Activated T-cell treated with anti-CD3 and anti-CD28 coated beads for 4 hours (primary cell): ENCODE results near the gene CD96.
A peak's percentile ranks its signal among the peaks of the same experiment; 100 is the strongest.
"Not testable (repeated sequence)": the region's sequence is repeated elsewhere in the genome, so short reads cannot be mapped to it uniquely, and the experiment has no call there.

ENCODE experiments used
- DNase-seq: peaks from one replicate; pipeline ENCODE4 v3.0.0-alpha.2; 2020

The CD96 gene, protein sequence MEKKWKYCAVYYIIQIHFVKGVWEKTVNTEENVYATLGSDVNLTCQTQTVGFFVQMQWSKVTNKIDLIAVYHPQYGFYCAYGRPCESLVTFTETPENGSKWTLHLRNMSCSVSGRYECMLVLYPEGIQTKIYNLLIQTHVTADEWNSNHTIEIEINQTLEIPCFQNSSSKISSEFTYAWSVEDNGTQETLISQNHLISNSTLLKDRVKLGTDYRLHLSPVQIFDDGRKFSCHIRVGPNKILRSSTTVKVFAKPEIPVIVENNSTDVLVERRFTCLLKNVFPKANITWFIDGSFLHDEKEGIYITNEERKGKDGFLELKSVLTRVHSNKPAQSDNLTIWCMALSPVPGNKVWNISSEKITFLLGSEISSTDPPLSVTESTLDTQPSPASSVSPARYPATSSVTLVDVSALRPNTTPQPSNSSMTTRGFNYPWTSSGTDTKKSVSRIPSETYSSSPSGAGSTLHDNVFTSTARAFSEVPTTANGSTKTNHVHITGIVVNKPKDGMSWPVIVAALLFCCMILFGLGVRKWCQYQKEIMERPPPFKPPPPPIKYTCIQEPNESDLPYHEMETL

DNA sequence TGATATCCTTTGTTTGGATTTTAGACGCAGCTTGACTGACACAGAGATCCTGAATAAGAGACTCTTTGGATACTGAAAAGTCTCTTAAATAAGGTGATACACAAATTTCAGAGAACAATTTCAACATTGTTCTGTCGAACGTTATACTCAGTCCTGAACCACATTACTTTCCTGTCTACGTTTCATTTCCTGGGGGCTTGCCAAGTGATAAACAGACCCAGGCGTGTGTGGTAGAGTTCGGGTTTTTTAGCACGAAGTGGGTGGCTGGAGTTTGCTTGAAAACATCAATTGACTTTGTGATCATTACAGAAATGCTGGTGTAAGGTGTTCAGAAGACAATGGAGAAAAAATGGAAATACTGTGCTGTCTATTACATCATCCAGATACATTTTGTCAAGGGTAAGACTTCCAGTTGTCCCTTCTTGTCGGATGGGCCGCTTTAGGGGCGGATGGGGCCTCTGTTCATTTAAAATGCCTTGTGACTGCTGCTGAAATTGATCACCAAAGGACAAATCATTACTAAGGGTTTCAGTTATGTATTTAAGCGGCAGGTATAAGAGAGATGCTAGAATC lies at the start of gene CD96:
Gene CD96 (plus strand): TSS at position 287 of the 573 bp plus-strand sequence. CDS start 52 bp downstream, at position 339.
- DNase-seq = peak; percentile 59

DNA sequence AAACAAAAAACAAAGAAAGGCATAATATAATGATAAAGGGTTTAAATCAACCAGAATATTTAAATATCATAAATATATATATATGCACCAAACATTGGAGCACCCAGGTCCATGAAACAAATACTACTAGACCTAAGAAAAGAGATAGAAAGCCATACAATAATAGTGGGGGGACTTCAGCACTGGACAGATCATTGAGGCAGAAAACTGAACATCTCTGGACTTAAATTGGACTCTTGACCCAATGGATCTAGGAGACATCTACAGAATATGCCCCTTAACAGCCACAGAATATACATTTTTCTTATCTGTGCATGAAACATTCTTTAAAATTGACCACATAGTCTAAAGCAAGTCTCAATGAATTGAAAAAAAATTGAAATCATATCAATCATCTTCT lies 48.7 kb upstream of the CD96 start:
- DNase-seq = no peak

DNA sequence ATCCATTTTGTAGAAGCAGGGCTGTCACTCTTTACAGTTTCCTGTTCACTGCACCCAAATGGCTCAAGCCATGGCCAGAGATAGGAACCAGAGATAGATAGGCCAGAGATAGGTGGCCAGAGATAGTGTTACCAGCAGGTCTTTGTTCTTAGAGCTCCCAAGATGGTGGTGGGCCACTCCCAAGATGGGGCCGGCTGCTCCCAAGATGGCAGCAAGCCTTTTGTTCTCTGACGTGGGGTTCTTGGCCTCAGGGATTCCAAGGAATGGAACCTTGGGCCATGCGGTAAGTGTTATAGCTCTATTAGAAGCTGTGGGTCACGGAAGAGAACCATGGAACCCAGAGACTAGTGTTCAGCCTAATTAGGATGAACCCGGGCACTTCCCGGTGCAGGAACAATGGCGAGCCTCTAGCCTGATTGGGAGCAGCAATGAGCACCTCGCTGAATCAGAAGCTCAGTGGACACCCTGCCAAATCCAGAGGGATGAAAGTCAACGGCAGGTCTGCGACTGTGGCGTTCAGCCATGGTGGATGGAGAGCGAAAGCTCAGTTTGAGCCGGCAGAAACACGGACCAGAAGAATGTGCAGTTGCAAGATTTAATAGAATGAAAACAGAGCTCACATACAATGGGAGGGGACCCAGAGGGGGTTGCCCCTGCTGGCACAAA lies 45.0 kb upstream of the CD96 start:
- DNase-seq = no peak

DNA sequence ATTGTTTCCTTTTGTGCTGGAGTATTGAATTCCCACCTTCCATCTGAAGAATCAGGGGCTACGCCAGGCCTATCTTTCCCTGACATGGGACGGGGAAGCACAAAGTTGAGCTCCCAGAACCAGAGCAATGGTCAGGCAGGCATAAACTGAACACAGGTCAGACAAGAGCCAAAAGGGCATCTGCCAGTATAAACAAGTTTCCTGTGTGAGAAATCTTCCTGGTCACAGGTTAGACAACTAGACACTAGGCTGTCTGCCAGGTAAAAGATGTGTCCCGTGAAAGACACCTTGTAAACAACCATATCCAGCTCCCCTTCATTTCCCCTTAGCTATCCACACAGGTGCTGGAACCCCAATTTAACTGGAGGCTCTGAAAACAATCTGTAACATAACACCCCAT lies 44.0 kb upstream of the CD96 start:
- DNase-seq = no peak

DNA sequence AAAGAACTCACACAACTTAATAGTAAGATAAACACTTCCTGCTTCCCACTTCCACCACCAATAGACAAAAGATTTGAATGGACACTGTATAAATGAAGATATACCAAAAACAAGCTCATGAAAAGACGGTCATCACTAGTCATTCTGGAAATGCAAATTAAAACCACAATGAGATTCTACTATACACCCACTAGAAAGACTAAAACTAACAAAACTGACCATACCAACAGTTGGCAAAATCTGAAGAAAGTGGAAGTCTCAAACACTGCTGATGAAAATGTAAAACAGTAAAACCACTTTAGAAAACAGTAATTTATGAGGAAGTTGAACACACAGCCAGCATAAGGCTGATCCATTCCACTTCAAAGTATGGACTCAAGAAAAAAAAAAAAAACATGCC lies 35.6 kb upstream of the CD96 start:
- DNase-seq = no peak

DNA sequence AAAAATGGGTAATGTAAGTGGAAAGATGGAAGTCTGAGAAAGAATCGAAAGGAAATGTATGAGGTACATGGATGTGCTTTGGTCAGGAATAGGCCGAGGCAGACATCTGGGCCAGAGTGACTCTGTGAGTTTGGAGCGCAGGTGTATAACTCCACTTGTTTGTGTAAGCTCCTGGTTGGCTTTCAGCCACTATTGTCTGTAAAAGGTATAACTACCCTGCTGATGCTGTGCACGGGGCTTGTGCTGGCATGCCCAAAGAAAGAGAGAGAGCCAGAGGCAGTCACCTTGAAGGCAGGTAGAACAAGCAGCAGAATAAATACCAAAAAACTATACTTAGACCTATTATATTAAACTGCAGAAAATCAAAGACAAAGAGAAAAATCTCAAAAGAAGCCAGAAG lies 32.7 kb upstream of the CD96 start:
- DNase-seq = no peak

DNA sequence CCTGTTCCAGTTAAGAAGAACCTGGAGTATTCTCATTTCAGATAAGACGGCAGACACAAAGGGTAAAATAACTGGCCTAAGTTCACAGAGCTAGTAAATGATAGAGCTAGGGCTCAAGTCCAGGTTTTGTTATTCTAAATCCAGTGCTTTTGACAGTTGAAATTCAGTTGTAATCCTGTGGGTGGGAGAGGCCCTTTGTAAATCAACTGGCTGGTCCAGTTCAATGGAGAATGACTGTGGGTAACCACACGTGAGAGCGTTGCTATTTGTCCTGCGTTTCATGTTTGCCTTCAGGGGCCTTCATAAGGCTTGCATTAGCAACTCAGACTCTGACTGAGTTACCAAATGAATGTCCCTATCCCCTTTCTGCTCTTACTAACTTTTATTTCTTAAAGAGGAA lies 24.2 kb upstream of the CD96 start:
- DNase-seq = no peak

DNA sequence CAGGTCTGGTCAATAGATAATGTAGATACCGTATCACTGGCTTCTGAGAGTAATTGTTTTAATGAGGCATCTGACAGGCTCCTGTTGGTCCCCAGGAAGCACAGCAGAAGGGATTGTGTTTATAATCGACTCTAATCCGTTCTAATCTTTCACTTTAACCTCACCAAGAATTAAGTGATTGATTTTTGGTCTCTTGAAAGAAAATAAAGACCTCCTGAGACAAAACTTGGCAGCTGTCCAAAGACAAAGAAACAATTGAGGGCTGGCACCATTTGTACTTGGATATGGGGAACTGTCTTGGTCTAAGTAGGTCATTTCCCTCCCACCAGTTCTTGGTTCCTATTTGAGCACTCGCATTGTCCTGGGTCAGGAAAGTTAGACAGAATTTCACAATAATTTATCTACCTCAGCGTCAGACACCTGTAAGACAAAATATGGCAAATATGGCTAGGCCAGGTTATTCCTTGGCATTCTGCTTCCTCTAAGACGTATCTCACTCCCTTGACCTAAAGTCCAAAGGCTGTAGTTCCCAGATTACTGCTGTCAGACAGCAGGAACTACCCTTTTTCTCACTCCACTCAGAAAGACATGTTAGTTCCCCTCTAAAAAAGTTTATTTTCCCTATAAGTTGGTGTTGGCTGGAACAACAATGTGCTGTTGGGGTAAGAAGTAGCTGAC lies 22.7 kb upstream of the CD96 start:
- no peak for DNase-seq

DNA sequence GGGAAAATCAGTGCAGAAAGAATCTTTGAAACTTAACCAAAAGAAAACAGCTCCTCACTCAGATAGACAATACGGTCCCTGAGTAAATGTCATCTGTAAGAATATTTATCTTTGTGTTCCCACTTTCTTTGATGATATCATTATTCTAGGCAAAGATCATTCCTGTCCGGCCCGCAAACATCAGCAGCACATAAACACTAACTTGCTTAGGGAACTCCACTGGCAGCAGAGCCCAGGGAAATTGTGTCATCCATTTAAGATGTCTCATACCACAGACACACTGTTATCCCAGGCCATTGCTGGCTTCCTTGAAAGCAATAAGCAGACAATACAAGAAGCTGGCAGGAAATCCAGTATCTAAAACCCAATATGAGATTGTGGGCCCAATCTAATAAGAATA lies 20.1 kb upstream of the CD96 start:
- DNase-seq = no peak

DNA sequence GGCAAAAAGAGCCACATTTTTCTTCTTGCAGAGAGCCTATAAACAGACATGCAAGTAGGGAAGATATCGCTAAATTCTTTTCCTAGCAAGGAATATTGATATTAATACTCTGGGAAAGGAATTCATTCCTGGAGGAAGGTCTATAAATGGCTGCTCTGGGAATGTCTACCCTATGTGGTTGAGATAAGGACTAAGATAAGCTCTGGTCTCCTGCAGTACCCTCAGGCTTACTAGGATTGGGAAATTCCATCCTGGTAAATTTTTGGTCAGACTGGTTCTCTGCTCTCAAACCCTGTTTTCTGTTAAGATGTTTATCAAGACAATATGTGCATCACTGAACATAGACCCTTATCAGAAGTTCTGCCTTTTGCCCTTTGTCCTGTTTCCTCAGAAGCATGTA lies 17.5 kb upstream of the CD96 start:
- not testable (repeated sequence) for DNase-seq

DNA sequence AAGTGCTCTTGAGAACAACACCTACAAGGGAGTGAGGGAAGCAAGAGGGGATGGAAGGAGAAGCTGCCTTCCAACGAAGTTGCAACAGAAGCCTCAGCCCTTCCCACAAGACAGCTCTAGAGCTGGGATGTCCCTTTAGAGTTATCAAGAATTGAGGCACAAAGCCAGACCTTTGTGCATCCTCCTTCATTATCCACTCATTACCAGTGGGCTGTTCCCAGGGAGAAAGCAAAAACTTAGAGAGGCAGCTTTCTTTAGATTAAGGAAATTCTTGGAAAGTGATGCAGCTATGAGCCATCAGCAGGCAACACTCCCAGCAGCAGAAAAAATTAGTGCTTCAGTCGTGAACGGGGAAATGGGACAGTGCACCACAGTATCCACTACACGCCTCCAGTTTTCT lies 10.6 kb upstream of the CD96 start:
- no peak for DNase-seq

DNA sequence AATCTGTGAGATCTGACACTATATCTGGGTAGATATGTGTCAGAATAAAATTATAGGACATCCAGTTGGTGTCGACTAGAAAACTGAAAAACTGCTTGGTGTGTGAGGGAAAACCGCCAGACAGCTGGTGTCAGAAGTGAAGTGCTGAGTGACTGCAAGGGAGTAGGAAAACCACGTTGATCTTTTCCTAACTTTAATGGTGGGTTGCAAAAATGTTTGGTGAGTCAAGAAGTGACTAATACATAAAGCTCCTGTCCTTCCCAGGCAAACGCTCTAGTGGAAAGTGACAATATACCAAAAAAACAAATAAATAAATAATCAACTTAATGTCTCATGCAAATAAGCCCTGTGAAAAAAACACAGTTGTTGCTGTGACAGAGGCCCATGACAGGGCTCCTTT lies 7.3 kb upstream of the CD96 start:
- no peak for DNase-seq

DNA sequence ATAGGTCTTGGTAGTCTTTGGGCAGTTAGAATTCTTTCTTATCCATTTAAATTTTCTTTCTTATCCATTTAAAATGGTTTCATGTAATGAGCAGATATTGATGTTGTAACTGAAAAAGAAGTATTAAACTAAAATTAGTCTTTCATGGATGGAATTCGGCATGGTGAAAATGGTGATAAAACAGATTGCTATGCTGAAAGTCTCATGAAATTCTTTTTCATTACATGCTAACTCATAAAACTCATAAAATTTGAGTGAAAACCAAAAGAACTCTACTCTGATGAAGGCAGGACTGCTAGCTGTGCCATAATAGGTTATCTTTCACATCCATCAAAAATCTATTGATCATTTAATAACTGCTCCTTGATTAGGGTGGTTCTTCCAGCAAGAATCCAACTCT lies 3.9 kb upstream of the CD96 start:
- no peak for DNase-seq

DNA sequence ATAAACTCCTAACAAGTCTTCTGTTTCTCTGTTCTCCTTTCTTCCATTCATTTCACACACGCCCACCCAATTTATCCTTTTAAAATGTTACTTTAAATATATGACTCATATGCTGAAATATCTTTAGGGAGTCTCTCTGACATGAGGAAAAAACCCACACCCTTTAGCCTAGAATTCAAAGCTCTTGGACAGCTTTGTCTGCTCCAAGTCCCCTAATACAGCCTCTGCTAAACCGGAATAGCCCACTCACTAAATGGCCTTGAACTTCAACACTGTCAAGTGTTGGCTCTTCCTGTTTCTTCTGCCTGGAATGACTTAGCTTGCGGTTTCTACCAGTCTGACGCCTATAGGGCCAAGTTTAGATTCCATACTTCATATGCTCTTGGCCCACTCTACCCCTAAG lies 3.3 kb upstream of the CD96 start:
- no peak for DNase-seq

DNA sequence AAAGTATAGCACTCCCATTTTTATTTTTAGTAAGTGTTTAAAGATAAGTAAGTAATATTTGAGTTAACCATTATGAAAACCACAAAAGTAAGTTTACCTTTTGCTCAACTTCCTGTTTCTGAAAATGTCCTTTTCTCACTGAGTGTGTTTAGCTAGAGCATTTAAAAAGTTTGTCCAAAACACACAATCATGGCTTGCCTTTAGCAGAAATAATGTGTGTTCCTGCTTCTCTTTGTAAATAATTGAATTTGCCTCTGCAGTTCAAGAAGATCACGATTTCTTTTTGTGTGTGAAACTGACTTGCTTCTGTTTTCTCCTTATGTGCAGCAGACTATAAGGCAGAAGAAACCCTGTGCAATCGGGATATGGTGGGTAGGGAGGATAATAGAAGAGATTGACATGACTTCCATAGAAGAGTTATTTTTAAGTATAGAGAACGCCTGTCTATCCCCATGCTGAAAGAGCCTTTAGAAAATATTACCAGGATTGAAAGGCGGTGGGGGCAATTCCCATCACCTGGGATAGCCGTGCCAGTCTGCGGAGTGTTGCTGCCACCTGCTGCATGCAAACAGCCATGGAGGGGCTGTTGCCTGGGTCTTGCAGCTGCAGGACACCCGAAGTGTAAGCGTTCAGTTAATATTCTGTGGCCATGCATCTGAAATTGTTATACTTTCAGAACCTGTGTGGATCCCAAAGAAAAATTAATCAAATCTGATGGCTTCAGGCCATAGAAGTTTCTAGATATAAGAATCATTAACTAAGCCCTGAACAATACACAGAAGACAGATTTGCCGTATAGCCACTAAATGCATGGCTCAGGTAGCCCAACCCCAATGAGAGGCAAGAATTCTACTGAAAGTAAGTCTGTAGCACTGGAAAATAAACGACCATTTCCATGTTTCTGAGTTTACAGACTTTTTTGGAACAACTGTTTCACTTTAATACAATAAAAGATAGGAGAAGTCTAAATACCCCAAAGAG lies 2.4 kb upstream of the CD96 start:
- DNase-seq = peak; percentile 57

DNA sequence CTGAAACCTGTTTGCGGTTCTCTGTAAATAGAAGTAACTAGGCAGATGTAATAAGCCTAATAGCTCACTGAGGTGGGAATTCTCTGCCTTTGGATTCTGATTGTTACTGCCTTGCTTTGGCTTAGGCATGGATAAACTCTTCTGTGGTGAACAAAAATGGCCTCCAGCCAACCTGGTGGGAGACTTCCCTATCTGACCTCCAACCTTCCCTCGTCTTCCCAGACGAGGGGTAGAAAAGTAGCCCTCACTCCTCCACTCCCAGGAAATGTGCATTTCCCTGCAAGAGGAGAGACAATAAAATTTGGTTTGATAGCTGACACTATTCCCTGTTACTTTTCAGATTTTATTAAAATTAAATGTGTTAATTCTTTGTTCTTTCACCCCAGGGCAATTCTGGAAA lies 606 bp upstream of the CD96 start:
- DNase-seq = no peak

DNA sequence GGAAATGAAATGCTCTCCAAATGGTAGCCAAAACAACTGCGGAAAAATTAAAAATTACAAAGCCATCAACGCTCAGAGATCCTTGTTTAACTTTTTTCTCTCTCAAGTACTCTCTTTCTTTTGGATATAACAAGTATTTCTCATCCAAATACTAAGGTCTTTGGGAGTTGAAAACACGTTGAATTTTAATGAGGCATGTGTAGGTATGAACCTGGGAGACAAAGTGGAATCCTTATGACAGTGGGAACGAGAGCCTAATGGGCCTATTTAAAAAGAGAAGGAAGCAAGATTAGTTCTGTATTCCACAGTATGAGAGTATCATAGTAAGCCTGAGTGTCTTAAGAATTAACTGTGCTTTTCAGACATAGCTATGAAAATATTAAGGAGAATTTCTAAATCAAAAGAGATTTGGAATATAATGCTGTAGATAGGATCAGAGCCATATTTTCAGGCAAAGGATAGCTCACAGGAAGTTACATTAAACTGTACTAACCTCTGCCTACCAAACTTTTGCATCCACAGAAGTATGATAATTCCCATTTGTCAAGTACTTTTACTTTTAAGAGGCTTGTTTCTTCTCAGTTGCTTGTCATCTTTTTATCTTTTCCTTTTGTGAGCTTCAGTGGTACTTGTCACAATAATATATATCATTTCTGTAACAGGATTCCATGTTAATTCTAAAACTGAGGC lies 759 bp downstream of the CD96 start:
- no peak for DNase-seq

DNA sequence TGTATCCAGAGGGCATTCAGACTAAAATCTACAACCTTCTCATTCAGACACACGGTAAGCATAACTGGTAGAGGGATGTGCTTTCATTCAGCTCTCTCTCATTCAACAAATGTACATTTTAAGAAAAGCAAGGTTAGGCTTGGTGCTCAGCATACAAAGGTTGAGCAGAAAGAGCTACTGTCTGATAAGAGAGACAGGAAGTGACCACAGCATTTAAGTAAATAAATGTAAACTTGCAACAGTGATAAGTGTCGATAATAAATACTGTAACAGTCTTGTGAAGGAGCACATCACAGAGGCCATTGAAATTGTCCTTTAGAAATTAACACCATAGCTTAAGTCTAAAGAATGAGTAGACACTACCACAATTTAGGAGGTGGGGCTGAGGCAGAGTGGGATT lies 3.4 kb downstream of the CD96 start:
- DNase-seq = no peak

DNA sequence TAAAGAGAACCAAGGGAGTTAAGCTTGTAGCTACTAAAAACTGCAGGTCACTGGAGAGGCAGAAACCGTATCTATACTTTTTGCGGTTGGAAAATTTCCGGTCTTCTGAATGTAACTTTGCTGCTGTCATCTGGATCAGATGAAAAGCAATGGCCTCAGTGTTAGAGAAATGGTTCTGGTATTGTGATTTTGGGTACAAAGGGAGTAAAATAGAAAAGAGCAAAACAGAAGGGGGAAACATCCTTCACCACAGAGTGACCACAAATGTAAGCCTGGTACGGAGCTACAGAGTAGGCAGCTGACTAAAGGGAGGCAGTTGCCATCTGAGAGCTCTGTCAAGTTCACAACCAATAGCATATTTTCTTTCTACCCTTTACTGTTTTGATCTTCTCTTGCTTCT lies 5.6 kb downstream of the CD96 start:
- DNase-seq = no peak

DNA sequence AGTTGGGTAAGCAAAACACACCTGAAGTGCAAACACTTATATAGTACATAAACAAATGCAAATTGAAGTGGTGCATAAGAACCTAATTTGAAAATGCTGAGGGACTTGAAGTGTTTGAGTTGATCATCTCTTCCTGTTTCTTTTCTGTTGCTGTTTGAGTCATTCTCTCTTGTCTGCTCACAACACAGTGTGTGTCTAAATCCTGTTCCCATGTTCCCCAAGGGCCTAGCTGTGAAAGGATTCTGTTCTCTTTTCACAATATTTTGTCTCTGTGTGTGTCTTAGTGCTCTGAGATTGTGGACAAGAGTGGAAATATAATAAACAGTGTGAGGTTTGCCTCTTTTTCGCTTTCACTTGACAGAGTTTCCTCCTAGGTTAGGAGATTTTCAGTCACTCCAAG lies 6.1 kb downstream of the CD96 start:
- DNase-seq = no peak

DNA sequence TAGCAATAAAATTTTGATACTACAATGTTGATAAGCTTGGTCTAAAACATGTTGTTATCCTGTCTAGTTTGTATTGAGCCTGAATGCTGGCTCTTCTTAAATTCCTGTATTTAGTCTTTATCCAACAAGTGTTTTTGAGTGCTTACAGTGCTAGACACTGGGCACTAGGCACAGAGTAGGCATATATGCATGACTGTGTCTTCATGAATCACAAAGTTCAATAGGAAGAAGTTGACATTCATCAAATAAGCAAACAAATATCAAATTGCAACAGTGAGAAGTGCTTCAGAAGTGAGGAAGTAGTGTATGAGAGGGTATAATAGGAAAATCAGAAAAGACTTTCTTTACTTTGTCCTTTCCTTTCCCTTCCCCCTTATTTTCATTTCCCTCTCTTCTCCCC lies 6.8 kb downstream of the CD96 start:
- no peak for DNase-seq

DNA sequence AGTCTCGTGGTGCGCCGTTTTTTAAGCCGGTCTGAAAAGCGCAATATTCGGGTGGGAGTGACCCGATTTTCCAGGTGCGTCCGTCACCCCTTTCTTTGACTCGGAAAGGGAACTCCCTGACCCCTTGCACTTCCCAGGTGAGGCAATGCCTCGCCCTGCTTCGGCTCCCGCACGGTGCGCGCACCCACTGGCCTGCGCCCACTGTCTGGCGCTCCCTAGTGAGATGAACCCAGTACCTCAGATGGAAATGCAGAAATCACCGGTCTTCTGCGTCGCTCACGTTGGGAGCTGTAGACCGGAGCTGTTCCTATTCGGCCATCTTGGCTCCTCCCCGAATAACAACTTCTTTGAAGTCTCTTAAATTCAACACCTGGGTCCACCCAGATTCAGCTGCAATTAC lies 19.9 kb downstream of the CD96 start:
- not testable (repeated sequence) for DNase-seq
